K562 (cell line): ENCODE data around the gene C1orf122. TPM values are rescaled to one million over a fixed set of nuclear protein-coding genes. Genes with fewer than 3 reads are reported as not detected.

Experiments
- ATAC-seq: fragments of 200-7000 bp; cut with Tn5 transposase; 3 replicates; pipeline ENCODE4 v1.9.1; 2020; ENCODE audit warnings: moderate library complexity
- BruUV-seq: library from RNA; stranded (reverse); fragments of 400-500 nt; replicated peaks from 2 replicates; lab custom pipeline; 2021; lab: Mats Ljungman, UMichigan
- CTCF ChIA-PET: fragments of 300-600 bp; formaldehyde crosslinking; extraction: SDS; loops from one replicate; lab custom pipeline; 2021; ENCODE audit warnings: low intra/inter-chr PET ratio; lab: Yijun Ruan, JAX
- POLR2A ChIA-PET: fragments of 300-600, 350-650 bp; sonication (Branson Sonifier 250); formaldehyde crosslinking; extraction: SDS; loops from one replicate; lab custom pipeline; 2021; ENCODE audit warnings: antibody characterized with exemption, inconsistent platforms; lab: Yijun Ruan, JAX
- DNase-seq, 4 experiments: peaks; one replicate each; pipeline versions ENCODE4 v3.0.0 to v3.0.0-alpha.2; 2011 to 2018; ENCODE audit warnings: low spot score in 3 of 4, mixed read lengths in 3 of 4; ENCODE audit errors: extremely low read depth in 1 of 4
- FAIRE-seq: peaks from 2 replicates; lab custom pipeline; 2011; peaks lifted over from hg19 to GRCh38; lab: Jason Lieb, UNC
- H2AFZ ChIP-seq: 2 replicates; pipeline ENCODE4 v1.6.0; 2011; ENCODE audit warnings: low read depth, low read length, control low read depth, inconsistent platforms
- H3K27ac ChIP-seq: fragments of 200-600 bp; 3 replicates; pipeline ENCODE4 v1.8.0; 2011; ENCODE audit warnings: low read depth, mild to moderate bottlenecking, control low read depth, inconsistent platforms, low read length, moderate library complexity, mixed read lengths; ENCODE audit errors: extremely low read depth
- H3K27me3 ChIP-seq, 2 experiments: fragments of 300-600 bp in 1 of 2; 2 replicates in 1 of 2; 3 replicates in 1 of 2; pipeline versions ENCODE4 v1.6.0 to v1.8.0; 2011; ENCODE audit warnings: inconsistent platforms in 2 of 2, low read length in 2 of 2, mild to moderate bottlenecking in 1 of 2, mixed read lengths in 1 of 2, moderate library complexity in 1 of 2; ENCODE audit not compliant: control insufficient read depth in 2 of 2, insufficient read depth in 2 of 2
- H3K36me3 ChIP-seq: fragments of 300-600 bp; 3 replicates; pipeline ENCODE4 v1.8.0; 2011; ENCODE audit warnings: mild to moderate bottlenecking, low read length, inconsistent platforms; ENCODE audit not compliant: control insufficient read depth, insufficient read depth
- H3K4me1 ChIP-seq, 2 experiments: fragments of 200-600 bp in 1 of 2; replicated peaks in 1 of 2; 2 replicates in 1 of 2; 3 replicates in 1 of 2; pipeline versions ENCODE4 v1.5.1 to v1.8.0; 2011; ENCODE audit warnings: inconsistent platforms in 2 of 2, low read length in 2 of 2, mild to moderate bottlenecking in 1 of 2, mixed read lengths in 1 of 2, moderate library complexity in 1 of 2; ENCODE audit not compliant: control insufficient read depth in 2 of 2, insufficient read depth in 2 of 2
- H3K4me2 ChIP-seq: 2 replicates; pipeline ENCODE4 v1.6.1; 2011; ENCODE audit warnings: low read length, control low read depth, inconsistent platforms, mixed read lengths; ENCODE audit not compliant: insufficient read depth
- H3K4me3 ChIP-seq: fragments of 200-600 bp; sonication (generic), shearing (Covaris generic); 2 replicates; pipeline ENCODE4 v1.5.1; 2016; ENCODE audit warnings: control low read depth, inconsistent platforms
- H3K79me2 ChIP-seq: fragments of 200-600 bp; 3 replicates; pipeline ENCODE4 v1.8.0; 2011; ENCODE audit warnings: low read length, inconsistent platforms; ENCODE audit not compliant: control insufficient read depth, insufficient read depth
- H3K9ac ChIP-seq, 2 experiments: 2 replicates each; pipeline versions ENCODE4 v1.6.0 to v1.6.1; 2011; ENCODE audit warnings: low read depth in 2 of 2, low read length in 2 of 2, control low read depth in 1 of 2, inconsistent platforms in 1 of 2, mild to moderate bottlenecking in 1 of 2, mixed read lengths in 1 of 2; ENCODE audit not compliant: insufficient read depth in 1 of 2
- H3K9me1 ChIP-seq: one replicate; pipeline ENCODE4 v1.6.0; 2011; ENCODE audit warnings: inconsistent platforms, mild to moderate bottlenecking, low read length, moderate library complexity; ENCODE audit not compliant: control insufficient read depth, insufficient read depth
- H3K9me3 ChIP-seq: replicated peaks from 2 replicates; pipeline ENCODE4 v1.5.1; 2011; ENCODE audit warnings: low read depth, low read length, inconsistent platforms; ENCODE audit not compliant: control insufficient read depth, insufficient read depth
- H4K20me1 ChIP-seq: replicated peaks from 2 replicates; pipeline ENCODE4 v1.6.1; 2011; ENCODE audit warnings: low read length, inconsistent platforms, mixed read lengths; ENCODE audit not compliant: control insufficient read depth, insufficient read depth
- FOXA1 ChIP-seq: fragments of 450-650 bp; IDR thresholded peaks from 2 replicates; pipeline ENCODE4 v1.6.1; 2016; ENCODE audit warnings: mild to moderate bottlenecking, borderline replicate concordance
- MXI1 ChIP-seq: IDR thresholded peaks from 2 replicates; pipeline ENCODE4 v1.6.1; 2011; ENCODE audit warnings: low read depth, mild to moderate bottlenecking, improper control_type of control experiment, low read length
- PURB ChIP-seq: sonication (generic); formaldehyde crosslinking; IDR thresholded peaks from 2 replicates; pipeline ENCODE4 v1.9.0; 2021; ENCODE audit warnings: low read depth, mild to moderate bottlenecking, missing genetic modification reagents
- SIN3A ChIP-seq, 2 experiments: fragments of 150-350 bp in 1 of 2; IDR thresholded peaks; 2 replicates each; pipeline ENCODE4 v1.6.1; 2011 to 2016; ENCODE audit warnings: borderline replicate concordance in 2 of 2, low read depth in 2 of 2, low read length in 2 of 2, mild to moderate bottlenecking in 2 of 2, moderate library complexity in 2 of 2; ENCODE audit not compliant: control insufficient read depth in 1 of 2
- STAG1 ChIP-seq: sonication (generic); formaldehyde crosslinking; IDR thresholded peaks from 2 replicates; pipeline ENCODE4 v1.5.0; 2020; ENCODE audit warnings: missing genetic modification reagents, borderline replicate concordance
- SUPT5H ChIP-seq: fragments of 450-650 bp; IDR thresholded peaks from 2 replicates; pipeline ENCODE4 v1.6.1; 2016
- ZFPM2 ChIP-seq: fragments of 250-450 bp; sonication (Bioruptor Pico); IDR thresholded peaks from 2 replicates; pipeline ENCODE4 v1.5.1; 2022; ENCODE audit warnings: mild to moderate bottlenecking
- ZNF644 ChIP-seq: fragments of 200-800 bp; sonication (Bioruptor generic); IDR thresholded peaks from 2 replicates; pipeline ENCODE4 v1.6.1; 2016; ENCODE audit warnings: low read depth, missing genetic modification characterization, missing compliant biosample characterization
- ZNF766 ChIP-seq: fragments of 200-800 bp; sonication (Bioruptor generic); conservative IDR thresholded peaks from 2 replicates; pipeline ENCODE4 v1.6.1; 2016; ENCODE audit warnings: missing genetic modification characterization, missing compliant biosample characterization
- ZNF830 ChIP-seq: fragments of 250-450 bp; sonication (Bioruptor Pico); IDR thresholded peaks from 2 replicates; pipeline ENCODE4 v1.5.0; 2021; ENCODE audit warnings: mild to moderate bottlenecking
- WGBS: fragments of 100-300 bp; shearing (Covaris generic); methylation state at CpG from one replicate; pipeline ENCODE4 v1.1.6; 2016; ENCODE audit warnings: low coverage, mixed read lengths; ENCODE audit not compliant: insufficient coverage; ENCODE audit errors: missing lambda C conversion rate; 5-methylcytosine and 5-hydroxymethylcytosine counted together
- in situ Hi-C: fragments of 300-500 bp; cut with MboI; formaldehyde crosslinking; loops from 4 replicates; pipeline ENCODE4 v1.15.0; 2018; ENCODE audit warnings: inconsistent platforms, mixed read lengths
- intact Hi-C: fragments of 100-400 bp; cut with micrococcal nuclease; formaldehyde crosslinking; loops from 2 replicates; pipeline ENCODE4 v1.14.2; 2022
- polyA plus RNA-seq, 8 experiments: library from polyadenylated mRNA; depleted of rRNA in 4 of 8; stranded (reverse) in 5 of 8; unstranded in 3 of 8; fragments of >200 nt; fragmentation: Nextera tagmentation in 2 of 8; fragmentation: Illumina TruSeq in 1 of 8; extraction: Ambion mirVana in 2 of 8; extraction: Trizol in 1 of 8; gene quantifications; 2 replicates each; pipeline versions ENCODE4 v1.2.1 to v1.2.3, GENCODE V29; 2011 to 2014; ENCODE audit warnings: inconsistent platforms in 1 of 8, missing spikeins in 1 of 8
- total RNA-seq, 7 experiments: library from RNA; depleted of rRNA in 6 of 7; stranded (reverse); fragments of >200 nt in 6 of 7; fragmentation: Illumina TruSeq in 2 of 7; extraction: Trizol in 2 of 7; gene quantifications; 2 replicates each; pipeline versions ENCODE4 v1.2.1 to v1.2.3, GENCODE V29; 2011 to 2021; ENCODE audit warnings: low replicate concordance in 1 of 7
- TF ChIP-seq, protein P1 (sequence below), 2 experiments: fragments of 450-650 bp; conservative IDR thresholded peaks; 2 replicates each; pipeline ENCODE4 v1.6.1; 2017; ENCODE audit warnings: mild to moderate bottlenecking in 2 of 2, moderate library complexity in 2 of 2
- TF ChIP-seq, protein P2 (sequence below): sonication (generic); formaldehyde crosslinking; IDR thresholded peaks from 2 replicates; pipeline ENCODE4 v1.8.0; 2022; ENCODE audit warnings: missing genetic modification reagents, mild to moderate bottlenecking, moderate library complexity, borderline replicate concordance
- TF ChIP-seq, protein P3 (sequence below): fragments of 450-650 bp; IDR thresholded peaks from 2 replicates; pipeline ENCODE4 v1.6.1; 2018; ENCODE audit warnings: mild to moderate bottlenecking, low read depth; ENCODE audit not compliant: partially characterized antibody
- TF ChIP-seq, protein P4 (sequence below): fragments of 250-450 bp; sonication (Bioruptor Pico); IDR thresholded peaks from 2 replicates; pipeline ENCODE4 v1.4.0; 2020; ENCODE audit warnings: borderline replicate concordance
- TF ChIP-seq, protein P5 (sequence below): sonication (generic); formaldehyde crosslinking; IDR thresholded peaks from 2 replicates; pipeline ENCODE4 v1.8.1; 2022; ENCODE audit warnings: missing genetic modification reagents

The C1orf122 gene
- total and polyA plus RNA-seq, 9 of the 15 experiments (the other 6 are each of a cell fraction or from before 2014, with no cell fraction given) = 3.6 to 70.9 (median 17.3) TPM

DNA sequence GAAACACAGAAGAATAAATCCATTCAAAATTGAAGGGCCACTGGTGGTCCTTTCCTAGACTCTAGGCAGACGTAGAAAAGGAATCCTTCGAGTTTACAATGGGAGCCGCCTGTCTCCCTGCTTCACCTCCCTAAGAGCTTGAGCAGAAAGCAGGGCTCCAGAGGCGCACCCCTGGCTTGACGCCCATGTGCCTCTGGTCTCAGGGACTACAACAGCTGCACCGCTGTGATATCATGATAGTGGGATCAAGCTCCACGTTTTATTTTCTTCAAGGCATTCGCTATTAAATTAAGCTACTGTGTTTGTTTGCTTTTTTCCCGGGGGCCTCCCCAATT lies 403 bp upstream of the C1orf122 start:
- H2AFZ ChIP-seq = peak overlapping the region; percentile 55
- BruUV-seq = no TSS peak
- H3K9me1 ChIP-seq = peaks cover 3% of the 10 kb centered on the region
- peaks cover 52% of the 10 kb centered on the region for H3K79me2 ChIP-seq
- no peaks in the 10 kb centered on the region for H3K9me3 ChIP-seq
- H3K36me3 ChIP-seq = peaks cover 73% of the 10 kb centered on the region
- peaks cover 18 to 25% of the 10 kb centered on the region in 2 experiments; a peak in 4 of 5 replicates for H3K4me1 ChIP-seq
- H4K20me1 ChIP-seq = peaks cover 13% of the 10 kb centered on the region
- peak; percentile 56 to 63 (median 57) for DNase-seq
- no peak for FAIRE-seq
- in situ Hi-C loops = no loop called here
- H3K9ac ChIP-seq = peak overlapping the region; percentile 87 to 98
- H3K4me3 ChIP-seq = peak overlapping the region; percentile 93
- peak overlapping the region; percentile 90 for H3K4me2 ChIP-seq
- intact Hi-C loops = no loop called here
- ATAC-seq = no peak
- ChIA-PET CTCF (no interaction called here), POLR2A (interaction anchor here (0.5 to 2.3 kb wide), 7 partner anchors 9 to 133 kb away, joined by 3 to 18 read pairs (median 4); partner anchors contain the start of gene MTF1)
- H3K27me3 ChIP-seq = no peaks in the 10 kb centered on the region
- WGBS = under 1% methylated on average over 9 of the region's 9 CpGs
- H3K27ac ChIP-seq = peak overlapping the region; percentile 78
- TF ChIP-seq ZNF830 (CRISPR knock-in tag) (no peak), FOXA1 (no peak), ZNF644 (no peak), SIN3A (IDR thresholded peaks at IDR 0.05; ENCODE audit: borderline replicate concordance in 2 of 2, control insufficient read depth in 1 of 2, low read depth in 2 of 2, low read length in 2 of 2) (peak in 1 of 2 experiments; percentile 67; a peak in 2 of 4 replicates), SUPT5H (peak; percentile 14; the same call in 1 of the 2 replicates), MXI1 (0 out of 2 replicates have a peak, but pooled peaks have one; percentile 9), STAG1 (CRISPR knock-in tag) (no peak), ZFPM2 (CRISPR knock-in tag) (no peak), PURB (CRISPR knock-in tag) (no peak), ZNF766 (CRISPR knock-in tag) (no peak)
- TF ChIP-seq, protein P1, sequence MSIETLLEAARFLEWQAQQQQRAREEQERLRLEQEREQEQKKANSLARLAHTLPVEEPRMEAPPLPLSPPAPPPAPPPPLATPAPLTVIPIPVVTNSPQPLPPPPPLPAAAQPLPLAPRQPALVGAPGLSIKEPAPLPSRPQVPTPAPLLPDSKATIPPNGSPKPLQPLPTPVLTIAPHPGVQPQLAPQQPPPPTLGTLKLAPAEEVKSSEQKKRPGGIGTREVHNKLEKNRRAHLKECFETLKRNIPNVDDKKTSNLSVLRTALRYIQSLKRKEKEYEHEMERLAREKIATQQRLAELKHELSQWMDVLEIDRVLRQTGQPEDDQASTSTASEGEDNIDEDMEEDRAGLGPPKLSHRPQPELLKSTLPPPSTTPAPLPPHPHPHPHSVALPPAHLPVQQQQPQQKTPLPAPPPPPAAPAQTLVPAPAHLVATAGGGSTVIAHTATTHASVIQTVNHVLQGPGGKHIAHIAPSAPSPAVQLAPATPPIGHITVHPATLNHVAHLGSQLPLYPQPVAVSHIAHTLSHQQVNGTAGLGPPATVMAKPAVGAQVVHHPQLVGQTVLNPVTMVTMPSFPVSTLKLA (conservative IDR thresholded peaks at IDR 0.05) = peak; percentile 50 to 66; a peak in 3 of 4 replicates
- TF ChIP-seq, protein P2, sequence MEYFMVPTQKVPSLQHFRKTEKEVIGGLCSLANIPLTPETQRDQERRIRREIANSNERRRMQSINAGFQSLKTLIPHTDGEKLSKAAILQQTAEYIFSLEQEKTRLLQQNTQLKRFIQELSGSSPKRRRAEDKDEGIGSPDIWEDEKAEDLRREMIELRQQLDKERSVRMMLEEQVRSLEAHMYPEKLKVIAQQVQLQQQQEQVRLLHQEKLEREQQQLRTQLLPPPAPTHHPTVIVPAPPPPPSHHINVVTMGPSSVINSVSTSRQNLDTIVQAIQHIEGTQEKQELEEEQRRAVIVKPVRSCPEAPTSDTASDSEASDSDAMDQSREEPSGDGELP (CRISPR knock-in tag) = peak; percentile 66; the same call in 1 of the 2 replicates
- TF ChIP-seq, protein P3, sequence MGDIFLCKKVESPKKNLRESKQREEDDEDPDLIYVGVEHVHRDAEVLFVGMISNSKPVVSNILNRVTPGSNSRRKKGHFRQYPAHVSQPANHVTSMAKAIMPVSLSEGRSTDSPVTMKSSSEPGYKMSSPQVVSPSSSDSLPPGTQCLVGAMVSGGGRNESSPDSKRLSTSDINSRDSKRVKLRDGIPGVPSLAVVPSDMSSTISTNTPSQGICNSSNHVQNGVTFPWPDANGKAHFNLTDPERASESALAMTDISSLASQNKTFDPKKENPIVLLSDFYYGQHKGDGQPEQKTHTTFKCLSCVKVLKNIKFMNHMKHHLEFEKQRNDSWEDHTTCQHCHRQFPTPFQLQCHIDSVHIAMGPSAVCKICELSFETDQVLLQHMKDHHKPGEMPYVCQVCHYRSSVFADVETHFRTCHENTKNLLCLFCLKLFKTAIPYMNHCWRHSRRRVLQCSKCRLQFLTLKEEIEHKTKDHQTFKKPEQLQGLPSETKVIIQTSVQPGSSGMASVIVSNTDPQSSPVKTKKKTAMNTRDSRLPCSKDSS = no peak
- TF ChIP-seq, protein P4, sequence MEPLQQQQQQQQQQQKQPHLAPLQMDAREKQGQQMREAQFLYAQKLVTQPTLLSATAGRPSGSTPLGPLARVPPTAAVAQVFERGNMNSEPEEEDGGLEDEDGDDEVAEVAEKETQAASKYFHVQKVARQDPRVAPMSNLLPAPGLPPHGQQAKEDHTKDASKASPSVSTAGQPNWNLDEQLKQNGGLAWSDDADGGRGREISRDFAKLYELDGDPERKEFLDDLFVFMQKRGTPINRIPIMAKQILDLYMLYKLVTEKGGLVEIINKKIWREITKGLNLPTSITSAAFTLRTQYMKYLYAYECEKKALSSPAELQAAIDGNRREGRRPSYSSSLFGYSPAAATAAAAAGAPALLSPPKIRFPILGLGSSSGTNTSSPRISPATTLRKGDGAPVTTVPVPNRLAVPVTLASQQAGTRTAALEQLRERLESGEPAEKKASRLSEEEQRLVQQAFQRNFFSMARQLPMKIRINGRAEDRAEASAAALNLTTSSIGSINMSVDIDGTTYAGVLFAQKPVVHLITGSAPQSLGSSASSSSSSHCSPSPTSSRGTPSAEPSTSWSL (CRISPR knock-in tag) = no peak
- TF ChIP-seq, protein P5, sequence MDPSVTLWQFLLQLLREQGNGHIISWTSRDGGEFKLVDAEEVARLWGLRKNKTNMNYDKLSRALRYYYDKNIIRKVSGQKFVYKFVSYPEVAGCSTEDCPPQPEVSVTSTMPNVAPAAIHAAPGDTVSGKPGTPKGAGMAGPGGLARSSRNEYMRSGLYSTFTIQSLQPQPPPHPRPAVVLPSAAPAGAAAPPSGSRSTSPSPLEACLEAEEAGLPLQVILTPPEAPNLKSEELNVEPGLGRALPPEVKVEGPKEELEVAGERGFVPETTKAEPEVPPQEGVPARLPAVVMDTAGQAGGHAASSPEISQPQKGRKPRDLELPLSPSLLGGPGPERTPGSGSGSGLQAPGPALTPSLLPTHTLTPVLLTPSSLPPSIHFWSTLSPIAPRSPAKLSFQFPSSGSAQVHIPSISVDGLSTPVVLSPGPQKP = no peak
